ENCODE results near the gene LATS1.

LATS1 gene

GRCh38 chr6:149657441-149657840, 60.5 kb downstream of the LATS1 start:
- no peak for DNase-seq

- no peak for DNase-seq
These were observed 66.8 kb downstream of the LATS1 start for GRCh38 chr6:149651056-149651455.

DNA sequence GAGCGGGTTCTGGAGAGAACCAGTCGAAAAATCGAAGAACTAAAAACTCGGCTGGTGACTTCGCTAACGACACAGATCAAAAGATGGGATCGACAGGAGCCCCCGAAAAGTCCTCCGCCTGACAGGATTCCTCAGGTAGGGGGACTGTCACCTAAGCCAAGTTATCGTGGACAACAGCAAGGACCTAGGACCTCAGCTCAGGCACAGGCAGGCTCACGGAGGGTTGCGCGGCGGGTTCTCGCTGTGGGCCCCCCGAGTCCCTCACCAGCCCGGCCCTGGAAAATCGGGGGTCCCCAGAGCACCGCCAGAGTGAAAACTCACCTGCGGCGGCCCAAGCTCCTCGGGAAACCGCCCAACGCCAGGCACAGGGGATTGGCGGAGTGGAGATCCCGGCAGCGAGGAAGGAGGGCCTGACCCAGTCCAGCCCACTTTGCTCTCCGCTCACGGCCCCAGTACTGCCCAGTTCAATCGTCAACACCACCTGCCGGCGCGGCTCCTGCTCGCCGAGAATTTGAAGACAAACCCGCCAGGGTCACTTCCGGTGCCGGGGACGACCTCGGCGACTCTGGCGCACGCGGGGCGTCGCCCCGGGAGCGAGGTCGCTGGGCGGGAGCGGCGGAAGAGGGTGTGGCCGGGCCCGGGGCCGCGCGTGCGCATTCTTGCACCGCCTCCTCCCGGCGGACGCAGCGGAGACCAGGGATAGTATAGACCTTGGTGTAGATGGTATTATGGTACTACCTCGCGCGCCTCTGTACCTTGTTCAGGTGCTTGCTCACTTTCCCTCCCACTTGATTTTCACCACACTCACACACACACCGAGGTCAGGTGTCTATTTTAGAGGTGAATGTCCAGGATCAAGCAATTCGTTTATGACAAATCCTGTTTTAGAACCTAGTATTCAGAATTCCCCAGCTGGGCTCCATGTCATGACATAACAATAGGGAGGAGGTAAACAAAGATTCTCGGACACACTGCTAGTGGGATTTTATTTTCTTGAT, 69.5 kb downstream of the LATS1 start, which contains the start of gene KATNA1:
Gene KATNA1, minus strand, starts transcription at position 567 of the 998 bp plus-strand sequence. CDS start 10,167 bp downstream, outside the sequence.
- peak; percentile 92 for DNase-seq

DNA sequence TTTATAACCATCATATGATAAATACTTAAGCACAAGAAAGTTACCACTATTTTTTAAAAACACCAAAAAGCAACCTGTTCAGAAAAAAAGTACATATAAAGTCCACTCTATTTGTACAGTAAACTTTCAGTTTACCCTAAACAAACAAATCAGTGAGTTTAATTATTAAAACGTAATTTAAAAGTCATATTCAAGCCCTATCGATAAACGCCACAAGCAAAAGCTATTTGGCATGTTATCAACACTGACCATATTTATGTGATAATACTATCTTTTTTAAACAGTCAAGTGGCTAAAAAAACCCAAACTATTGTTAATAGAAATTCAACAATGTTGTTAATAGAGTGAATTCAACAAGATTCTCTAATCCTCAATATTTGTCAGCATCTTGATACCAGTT, 71.3 kb downstream of the LATS1 start:
- DNase-seq: no peak

DNA sequence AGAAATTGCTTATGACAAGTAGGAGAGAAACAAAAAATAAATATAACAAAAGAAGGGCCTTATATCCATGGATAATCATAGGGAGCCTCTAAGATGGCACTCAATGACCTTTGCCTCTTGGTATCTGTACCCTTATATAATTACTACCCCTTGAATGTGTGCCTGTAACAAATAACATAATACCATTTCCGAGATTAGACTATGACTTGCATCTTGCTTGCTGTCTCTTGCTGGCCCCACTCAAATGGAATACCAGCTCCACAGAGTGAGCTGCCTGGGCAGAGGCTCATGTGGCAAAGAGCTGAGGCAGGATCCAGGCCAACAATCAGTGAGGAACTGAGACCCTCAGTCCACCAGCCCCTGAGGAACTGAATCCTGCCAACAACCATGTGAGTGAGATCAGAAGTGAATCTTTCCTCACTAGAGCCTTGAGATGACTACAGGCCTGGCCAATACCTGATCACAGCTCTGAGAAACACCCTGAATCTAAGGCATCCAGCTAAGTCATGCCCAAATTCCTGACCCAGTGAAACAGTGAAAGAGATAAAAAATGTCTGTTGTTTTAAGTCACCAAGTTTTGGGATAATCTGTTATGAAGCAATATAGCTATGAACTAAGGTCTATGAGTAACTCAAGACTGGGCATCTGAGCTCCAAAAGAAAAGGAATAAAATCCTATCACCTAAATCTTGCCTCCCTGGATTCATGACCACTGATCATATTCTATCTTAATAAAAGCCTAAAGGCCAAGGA, 74.9 kb downstream of the LATS1 start:
- DNase-seq: no peak

GRCh38 chr6:149636124-149636523, 81.8 kb downstream of the LATS1 start:
- peak; percentile 13 for DNase-seq

DNA sequence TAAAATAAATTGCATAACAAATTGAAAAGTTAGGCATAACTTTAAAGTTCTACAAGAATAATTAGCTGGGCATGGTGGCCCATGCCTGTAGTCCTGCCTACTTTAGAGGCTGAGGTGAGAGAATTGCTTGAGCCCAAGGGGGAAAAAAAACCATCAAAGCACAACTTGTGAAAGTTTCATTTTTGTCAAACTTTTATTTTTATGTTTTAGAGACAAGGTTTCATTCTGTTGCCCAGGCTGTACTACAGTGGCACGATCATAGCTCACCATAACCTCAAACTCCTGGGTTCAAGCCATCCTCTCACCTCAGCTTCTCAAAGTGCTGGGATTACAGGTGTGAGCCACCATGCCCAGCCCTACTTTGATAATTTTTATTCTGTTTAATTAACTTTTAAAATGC, 83.6 kb downstream of the LATS1 start:
- DNase-seq: no peak

- DNase-seq: no peak
These were observed 88.9 kb downstream of the LATS1 start for GRCh38 chr6:149628875-149629510.

- DNase-seq: no peak
These were observed 90.2 kb downstream of the LATS1 start for GRCh38 chr6:149627672-149628071.

GRCh38 chr6:149615805-149616204, 102.1 kb downstream of the LATS1 start:
- no peak for DNase-seq

DNA sequence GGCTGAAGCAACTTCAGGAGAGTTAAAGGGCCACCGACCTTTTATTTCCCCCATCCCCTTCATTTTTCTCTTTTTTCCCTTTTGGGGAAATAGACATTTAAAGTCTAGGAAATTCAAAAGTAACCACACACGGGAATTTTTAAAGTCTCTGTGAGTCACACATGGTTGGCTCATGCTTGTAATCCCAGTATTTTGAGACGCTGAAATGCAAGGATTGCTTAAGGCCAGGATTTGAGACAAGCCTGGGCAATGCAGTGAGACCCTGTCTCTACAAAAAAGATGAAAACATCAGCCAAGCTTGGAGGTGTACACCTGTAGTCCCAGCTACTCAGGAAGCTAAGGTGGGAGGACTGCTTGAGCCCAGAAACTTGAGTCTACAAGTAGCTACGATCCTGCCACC, 103.6 kb downstream of the LATS1 start:
- DNase-seq: no peak

DNA sequence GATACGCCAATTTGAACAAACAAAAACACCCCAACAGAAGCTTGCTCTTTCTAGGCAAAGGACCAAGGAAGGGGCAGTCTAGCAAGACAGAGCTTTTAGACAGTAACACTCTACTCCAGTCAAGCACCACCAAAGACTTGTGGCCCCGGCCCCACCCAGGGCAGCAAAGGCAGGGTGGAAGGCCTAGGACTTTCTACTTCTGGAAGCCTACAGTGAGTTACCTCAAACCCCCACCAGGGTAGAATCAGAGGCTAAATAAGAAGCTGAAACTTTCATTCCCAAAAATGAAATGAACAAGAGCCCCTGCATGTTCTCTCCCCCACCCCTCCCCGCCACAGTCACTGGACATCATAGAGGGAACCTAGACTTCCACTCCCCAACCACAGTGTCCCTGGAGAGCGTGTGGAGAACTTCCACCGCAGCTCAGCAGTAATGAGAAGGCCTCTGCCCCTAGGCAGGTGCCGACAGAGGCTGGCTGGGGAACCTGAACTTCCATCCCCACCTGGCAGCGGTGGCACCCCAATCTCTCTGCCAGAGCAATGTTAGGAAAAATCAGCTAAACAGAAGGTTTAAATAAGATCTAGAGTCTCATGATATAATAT, 109.4 kb downstream of the LATS1 start:
- no peak for DNase-seq

Data from eye (tissue), 1 donor.